Stimulated activated CD4-positive, alpha-beta T cell treated with anti-CD3 and anti-CD28 coated beads, TNF-alpha, amount 100 ng/mL, for 48 hours (primary cell): ENCODE results near the gene SLC39A10.
"Not testable (repeated sequence)": the region's sequence is repeated elsewhere in the genome, so short reads cannot be mapped to it uniquely, and the experiment has no call there.

Experiments used
- DNase-seq, 3 donors: peaks; one replicate each; pipeline ENCODE4 v3.0.0-alpha.2; 2020; ENCODE audit warnings: low read depth in 3 of 3

Gene SLC39A10

DNA sequence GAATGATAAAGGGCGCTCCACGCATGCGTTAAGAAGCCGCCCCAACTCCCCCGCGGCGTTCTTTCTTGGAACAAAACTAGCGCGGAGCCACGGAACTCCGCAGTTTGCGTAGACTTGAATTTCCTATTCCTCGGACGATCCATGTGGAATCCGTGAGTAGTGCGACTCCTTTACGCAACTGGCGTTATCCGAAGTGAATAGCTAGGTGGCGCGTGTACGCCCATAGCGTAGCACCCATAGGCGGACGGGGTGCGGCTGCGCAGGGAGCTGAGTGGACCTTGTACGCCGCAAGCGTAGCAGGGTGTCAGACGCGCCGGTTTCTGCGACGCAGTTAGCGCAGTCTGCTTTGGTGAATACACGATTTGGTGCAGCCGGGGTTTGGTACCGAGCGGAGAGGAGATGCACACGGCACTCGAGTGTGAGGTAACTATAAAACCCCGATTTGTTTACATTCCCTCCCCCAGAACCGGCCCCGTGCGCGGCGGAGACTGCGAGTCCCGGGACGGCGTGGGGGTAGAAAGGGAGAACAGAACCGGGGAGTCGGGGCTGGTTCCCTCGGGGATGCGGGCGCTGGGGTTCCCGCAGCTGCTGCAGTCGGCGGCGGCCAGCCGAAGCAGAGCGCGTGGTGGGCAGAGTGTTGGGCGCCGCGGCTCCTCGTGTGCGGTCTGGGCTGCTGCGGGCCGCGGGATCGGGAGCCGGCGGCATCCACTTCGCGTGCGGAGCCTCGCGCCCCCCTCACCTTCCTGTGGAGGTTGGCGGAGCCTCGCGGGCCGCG lies at the start of gene SLC39A10:
TSS of gene SLC39A10 (plus strand) at position 368 of the 775 bp plus-strand sequence. CDS start 22,817 bp downstream, outside the sequence.
- DNase-seq: peak; percentile 94 to 96 (median 95)

DNA sequence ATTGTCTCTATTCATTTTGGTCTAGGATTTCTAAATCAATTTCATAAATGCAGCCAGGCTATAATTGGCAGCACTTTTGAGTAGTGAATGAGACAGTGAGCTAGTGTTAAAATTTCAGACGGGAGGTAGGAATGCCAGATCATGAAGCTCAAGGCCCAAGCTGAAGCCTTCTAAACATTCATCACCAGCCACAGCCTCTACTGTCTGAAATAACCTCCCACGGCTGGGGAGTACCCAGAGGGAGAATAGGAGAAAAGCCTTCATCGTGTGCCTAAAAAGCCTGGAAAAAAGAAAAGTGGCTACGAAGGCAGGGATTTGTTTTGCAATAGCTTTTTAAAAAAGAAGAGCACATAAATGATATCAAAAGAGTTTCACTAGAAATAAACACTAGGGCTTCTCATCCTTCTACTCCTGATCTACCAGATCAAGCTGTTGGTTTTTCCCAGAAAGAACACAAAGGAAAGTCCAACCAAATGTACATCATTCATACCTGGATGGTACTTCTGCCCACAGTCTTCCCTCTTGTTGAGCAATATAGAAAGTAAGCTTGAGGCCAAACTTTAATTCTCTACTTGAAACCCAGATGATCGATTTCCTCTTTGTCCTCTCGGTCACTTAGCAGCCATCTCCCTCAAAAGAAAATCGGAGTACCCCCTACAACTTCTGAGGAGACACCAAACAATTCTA lies 48.1 kb upstream of the SLC39A10 start:
- DNase-seq: no peak

DNA sequence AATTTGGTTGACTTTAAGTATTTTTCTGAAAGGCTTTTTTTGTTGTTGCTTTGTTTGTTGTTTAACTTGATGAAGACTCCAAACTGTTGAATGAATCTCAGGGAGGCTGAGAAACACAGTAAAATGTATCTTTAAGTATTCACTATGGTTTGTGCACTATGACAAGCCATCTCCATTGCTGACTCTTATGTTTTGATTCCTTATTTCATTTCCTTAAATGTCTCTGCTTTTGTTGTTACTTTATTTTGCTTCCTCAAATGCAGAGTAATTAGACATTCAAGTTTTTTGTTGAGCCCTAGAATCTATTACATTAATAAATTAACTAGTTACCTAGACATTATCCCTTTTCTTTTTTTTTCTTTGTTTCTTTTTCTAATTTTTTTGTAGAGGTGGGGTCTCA lies 46.3 kb upstream of the SLC39A10 start:
- no peak for DNase-seq

DNA sequence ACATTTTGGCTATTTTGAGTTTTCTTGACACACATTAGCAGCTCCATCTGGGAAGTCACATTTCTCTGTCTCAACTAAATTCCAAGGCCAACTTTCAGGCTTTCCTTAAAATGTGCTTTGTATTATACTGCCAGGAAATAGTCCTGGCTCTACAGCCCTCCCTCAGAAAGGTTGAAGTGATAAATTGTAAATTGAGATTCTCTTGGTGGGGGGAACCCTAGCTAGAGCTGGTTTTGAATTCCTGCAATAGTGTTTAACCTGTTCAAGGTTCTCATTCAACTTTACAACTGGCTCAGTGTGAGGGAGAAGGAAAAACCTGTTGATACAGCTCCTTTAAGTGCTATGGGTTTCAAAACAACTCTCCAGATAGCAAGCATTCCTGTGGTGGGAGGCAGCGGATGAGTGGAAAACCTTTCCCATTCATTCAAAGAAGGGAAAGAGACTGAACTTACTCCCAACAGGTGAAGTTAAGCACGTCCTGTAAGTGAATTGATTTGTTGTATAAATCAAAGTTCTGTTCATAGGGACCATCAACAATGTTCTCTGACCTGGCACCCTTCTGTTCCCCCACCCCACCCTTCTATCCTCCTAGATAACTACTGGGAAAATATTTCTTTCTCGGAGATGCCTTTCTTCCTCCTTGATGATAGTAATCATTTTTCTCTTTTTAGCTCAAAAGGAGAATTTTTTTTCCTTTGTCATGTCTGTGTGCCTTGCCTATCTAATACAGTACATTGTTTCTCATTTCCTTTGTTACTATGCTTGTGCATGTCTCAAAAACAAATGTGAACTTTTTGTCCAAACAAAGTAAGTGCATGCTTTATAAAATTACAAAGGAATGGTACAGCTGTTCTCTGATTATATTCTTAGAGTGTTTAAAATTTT lies 44.2 kb upstream of the SLC39A10 start:
- DNase-seq: no peak

- DNase-seq: no peak
Observed at GRCh38 chr2:195613922-195614321, 43.1 kb upstream of the SLC39A10 start.

DNA sequence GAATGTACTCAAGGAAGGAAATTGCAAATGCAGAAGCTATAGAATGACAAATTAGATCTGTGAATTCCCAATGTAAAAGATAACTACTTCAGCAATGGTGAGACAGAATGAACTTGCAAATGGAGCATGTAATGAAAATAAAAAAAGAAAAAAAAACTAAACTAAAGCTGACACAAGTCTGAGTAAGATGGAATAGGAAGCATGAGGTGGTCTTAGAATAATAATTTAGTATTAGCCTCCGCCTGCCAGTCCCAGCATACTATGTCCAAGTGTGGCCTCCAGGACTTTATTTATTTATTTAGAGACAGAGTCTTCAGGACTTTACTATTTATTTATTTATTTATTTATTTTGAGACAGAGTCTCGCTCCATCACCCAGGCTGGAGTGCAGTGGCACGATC lies 37.4 kb upstream of the SLC39A10 start:
- DNase-seq: no peak

GRCh38 chr2:195620501-195620900 lies 36.5 kb upstream of the SLC39A10 start:
- DNase-seq: no peak

DNA sequence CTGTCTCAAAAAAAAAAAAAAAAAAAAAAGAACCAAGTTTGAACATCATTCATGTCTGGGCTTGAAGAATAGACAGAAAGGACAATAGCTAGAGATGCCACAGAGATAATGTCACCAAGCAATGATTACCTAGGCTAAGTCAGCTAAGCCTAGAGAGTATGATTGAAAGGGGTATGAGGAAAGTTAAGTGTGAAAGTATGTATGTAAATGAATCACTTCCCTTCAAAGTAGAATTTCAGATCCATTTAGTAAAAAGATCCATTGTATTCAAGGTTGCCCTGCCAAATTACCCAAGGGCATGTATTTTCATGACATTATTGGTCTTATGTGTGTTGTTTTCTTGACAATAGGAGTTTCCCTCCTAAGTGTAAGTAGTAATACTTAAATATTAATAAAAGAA lies 34.1 kb upstream of the SLC39A10 start:
- no peak for DNase-seq

DNA sequence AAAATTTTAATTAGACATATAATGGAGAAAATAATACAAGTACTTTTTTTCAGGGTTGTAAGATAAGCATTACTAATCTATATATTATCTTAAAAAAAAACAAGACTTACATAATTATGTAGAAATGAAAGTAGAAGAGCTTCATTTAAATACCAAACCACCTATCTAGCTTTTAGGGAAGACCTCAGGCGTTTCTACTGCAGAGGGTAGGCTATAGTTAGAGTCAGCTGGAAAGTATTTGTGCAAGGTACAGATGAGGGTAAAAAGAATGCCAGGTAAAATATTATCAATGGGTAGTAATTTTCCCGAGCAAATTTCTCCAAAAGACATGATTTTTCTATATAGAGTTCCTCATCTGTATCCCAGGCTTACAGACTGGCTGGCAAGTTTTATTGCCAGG lies 30.5 kb upstream of the SLC39A10 start:
- DNase-seq: no peak

- no peak for DNase-seq
Observed at GRCh38 chr2:195628666-195629065, 28.4 kb upstream of the SLC39A10 start.

GRCh38 chr2:195632856-195633572 lies 24.0 kb upstream of the SLC39A10 start:
- no peak for DNase-seq

DNA sequence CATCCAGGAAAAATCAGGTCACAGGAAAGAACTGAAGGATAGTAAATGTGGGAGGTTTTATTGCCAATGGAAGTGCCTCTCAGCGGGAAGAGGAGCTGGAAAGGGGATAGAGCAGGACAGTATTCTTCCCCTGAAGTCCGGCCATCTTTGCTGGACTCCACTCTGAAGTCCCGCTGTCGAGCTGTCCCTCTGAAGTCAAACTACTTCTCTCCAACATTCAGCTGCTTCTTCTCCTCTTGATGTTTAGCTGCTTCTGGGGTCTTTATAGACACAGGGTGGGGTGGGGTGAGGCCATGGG lies 23.5 kb upstream of the SLC39A10 start:
- DNase-seq: no peak

DNA sequence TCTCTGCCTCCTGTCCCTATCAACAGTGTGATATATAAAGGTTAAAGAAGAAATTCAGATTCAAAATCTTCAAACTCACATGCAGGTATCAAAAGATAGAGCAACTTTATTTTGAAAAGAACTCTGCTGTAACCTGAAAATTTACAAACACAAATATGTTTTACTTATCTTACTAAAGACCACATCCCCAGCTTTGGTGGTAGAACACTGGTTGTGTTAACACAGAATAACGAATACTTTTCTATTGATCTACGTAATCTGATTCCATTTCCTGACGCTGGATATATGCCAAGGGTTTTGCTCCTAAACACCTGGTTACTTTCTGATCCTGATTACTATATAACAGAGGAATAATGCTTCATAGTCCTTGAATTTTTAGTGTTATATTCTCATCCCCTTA lies 23.1 kb upstream of the SLC39A10 start:
- DNase-seq: no peak

GRCh38 chr2:195636890-195637289 lies 20.1 kb upstream of the SLC39A10 start:
- DNase-seq: no peak

GRCh38 chr2:195638750-195639149 lies 18.3 kb upstream of the SLC39A10 start:
- DNase-seq: no peak

DNA sequence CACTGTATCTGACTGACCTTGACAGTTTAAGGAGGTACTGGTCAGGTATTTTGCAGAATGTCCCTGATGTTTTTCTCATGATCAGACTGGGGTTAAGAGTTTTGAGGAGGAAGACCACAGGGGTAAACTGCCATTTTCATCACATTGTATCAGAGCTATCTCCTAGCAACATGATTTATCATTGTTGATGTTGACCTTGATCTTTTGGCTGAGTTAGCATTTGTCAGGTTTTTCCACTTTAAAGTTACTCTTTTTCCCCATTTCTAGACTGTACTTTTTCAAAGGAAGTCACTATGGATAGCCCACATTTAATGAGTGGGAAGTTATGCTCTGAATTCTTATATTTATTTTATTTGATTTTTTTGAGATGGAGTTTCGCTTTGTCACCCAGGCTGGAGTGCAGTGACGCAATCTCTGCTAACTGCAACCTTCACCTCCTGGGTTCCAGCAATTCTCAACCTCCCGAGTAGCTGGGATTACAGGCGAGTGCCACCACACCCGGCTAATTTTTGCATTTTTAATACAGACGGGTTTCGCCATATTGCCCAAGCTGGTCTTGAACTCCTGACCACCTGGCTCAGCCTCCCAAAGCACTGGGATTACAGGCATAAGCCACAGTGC lies 17.7 kb upstream of the SLC39A10 start:
- DNase-seq: no peak

- no peak for DNase-seq
Observed at GRCh38 chr2:195639959-195640358, 17.1 kb upstream of the SLC39A10 start.

DNA sequence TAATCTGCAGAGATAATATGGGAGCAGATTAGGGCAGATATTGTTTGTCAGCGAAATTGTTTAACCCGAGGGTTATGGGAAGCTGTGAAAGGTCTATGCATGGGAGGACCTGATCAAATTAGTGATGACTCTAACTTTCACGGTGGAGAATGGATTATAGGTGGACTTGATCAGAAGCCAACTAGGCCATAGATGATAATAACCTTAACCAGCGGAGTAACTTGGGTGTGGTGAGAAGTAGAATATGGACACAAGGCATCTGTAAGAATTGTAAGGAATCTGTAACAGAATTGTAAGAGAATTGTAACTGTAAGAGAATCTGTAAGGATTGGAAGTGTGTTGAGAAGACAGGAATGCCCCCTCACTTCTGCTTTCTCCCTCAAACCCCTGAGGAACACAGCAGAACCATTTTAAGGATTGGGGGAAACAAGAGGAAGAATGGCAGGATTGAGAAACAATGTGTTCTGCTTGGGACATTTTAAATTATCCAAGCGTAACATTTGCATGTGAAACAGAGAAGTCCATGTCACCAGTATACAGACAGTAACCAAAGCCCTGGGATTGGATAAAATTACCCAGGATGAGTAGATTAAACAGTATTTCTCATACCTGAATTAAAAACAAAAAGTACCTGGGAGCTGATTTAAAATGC lies 14.9 kb upstream of the SLC39A10 start:
- DNase-seq: no peak

GRCh38 chr2:195642679-195643068 lies 14.4 kb upstream of the SLC39A10 start:
- no peak for DNase-seq

DNA sequence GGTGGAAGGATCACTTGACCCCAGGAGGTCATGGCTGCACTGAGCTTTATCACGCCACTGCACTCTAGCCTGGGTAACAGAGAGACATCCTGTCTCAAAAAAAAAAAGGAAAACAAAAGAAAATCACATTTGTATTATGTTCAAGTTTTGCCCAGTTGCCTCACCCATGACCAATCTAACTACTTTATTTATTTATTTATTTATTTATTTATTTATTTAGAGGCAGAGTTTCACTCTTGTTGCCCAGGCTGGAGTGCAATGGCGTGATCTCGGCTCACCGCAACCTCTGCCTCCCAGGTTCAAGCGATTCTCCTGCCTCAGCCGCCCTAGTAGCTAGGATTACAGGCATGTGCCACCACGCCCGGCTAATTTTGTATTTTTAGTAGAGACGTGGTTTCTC lies 12.3 kb upstream of the SLC39A10 start:
- DNase-seq: not testable (repeated sequence)

DNA sequence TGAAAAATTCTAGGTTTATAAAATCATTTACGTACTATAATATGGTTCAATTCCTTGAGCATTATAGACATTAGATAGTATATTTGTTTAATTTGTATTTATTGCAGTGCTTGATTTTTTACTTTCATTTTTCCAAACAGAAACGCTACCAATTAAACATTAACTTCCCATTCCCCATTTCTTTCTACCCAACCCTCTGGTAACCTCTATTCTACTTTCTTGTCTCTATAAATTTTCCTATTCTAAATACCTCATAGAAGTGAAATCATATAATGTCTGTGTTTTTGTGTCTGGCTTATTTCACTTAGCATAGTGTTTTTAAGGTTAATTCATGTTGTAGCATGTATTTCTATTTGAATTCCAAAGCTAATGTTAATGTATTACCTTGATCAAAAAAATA lies 11.6 kb upstream of the SLC39A10 start:
- DNase-seq: no peak
